Measurements from ENCODE around the gene LRP11. TPM values are rescaled to one million over a fixed set of nuclear protein-coding genes. Genes with fewer than 3 reads are reported as not detected.

Gene LRP11
- total and polyA plus RNA-seq, 3 donors from 2014 or later, result 16.8 to 44.7 (median 28.8) TPM

GRCh38 chr6:149843051-149843633, 21.0 kb downstream of the LRP11 start:
- Histone ChIP-seq H3K27ac (no peak overlapping the region), H3K36me3 (ENCODE audit: low read depth, missing control alignments) (no peaks in the 10 kb centered on the region), H3K9me3 (no peaks in the 10 kb centered on the region), H3K27me3 (no peaks in the 10 kb centered on the region), H3K4me1 (no peaks in the 10 kb centered on the region), H3K4me3 (no peak overlapping the region)
- intact Hi-C loops (cut with DNase I; ENCODE audit: low total_unique reads), result no loop called here
- 75 to 87% methylated on average over 4 to 10 of the region's 10 CpGs for WGBS, 2 donors
- TF ChIP-seq, protein P1, sequence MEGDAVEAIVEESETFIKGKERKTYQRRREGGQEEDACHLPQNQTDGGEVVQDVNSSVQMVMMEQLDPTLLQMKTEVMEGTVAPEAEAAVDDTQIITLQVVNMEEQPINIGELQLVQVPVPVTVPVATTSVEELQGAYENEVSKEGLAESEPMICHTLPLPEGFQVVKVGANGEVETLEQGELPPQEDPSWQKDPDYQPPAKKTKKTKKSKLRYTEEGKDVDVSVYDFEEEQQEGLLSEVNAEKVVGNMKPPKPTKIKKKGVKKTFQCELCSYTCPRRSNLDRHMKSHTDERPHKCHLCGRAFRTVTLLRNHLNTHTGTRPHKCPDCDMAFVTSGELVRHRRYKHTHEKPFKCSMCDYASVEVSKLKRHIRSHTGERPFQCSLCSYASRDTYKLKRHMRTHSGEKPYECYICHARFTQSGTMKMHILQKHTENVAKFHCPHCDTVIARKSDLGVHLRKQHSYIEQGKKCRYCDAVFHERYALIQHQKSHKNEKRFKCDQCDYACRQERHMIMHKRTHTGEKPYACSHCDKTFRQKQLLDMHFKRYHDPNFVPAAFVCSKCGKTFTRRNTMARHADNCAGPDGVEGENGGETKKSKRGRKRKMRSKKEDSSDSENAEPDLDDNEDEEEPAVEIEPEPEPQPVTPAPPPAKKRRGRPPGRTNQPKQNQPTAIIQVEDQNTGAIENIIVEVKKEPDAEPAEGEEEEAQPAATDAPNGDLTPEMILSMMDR (IDR thresholded peaks at IDR 0.05), result no peak
- TF ChIP-seq POLR2A (IDR thresholded peaks at IDR 0.05), result no peak
- no peak for DNase-seq

- no peak for DNase-seq
- intact Hi-C loops (cut with DNase I; ENCODE audit: low total_unique reads), result no loop called here
- Histone ChIP-seq H3K4me3 (no peak overlapping the region), H3K27me3 (no peaks in the 10 kb centered on the region), H3K27ac (no peak overlapping the region), H3K4me1 (no peaks in the 10 kb centered on the region), H3K36me3 (ENCODE audit: low read depth, missing control alignments) (no peaks in the 10 kb centered on the region), H3K9me3 (no peaks in the 10 kb centered on the region)
- 92 to 93% methylated on average over 7 of the region's 7 CpGs for WGBS, 2 donors
- TF ChIP-seq POLR2A (IDR thresholded peaks at IDR 0.05), result no peak
- TF ChIP-seq, protein P1 (IDR thresholded peaks at IDR 0.05), result no peak
Measured at GRCh38 chr6:149842331-149842730, 21.8 kb downstream of the LRP11 start.

GRCh38 chr6:149840345-149841075, 23.6 kb downstream of the LRP11 start:
- Histone ChIP-seq H3K4me1 (no peaks in the 10 kb centered on the region), H3K36me3 (ENCODE audit: low read depth, missing control alignments) (no peaks in the 10 kb centered on the region), H3K27me3 (no peaks in the 10 kb centered on the region), H3K9me3 (no peaks in the 10 kb centered on the region), H3K27ac (no peak overlapping the region), H3K4me3 (no peak overlapping the region)
- WGBS, 2 donors, result 63 to 70% methylated on average over 8 of the region's 8 CpGs
- TF ChIP-seq POLR2A (IDR thresholded peaks at IDR 0.05), result no peak
- TF ChIP-seq, protein P1 (IDR thresholded peaks at IDR 0.05), result peak in 1 of 3 experiments; percentile 27
- DNase-seq, result peak; percentile 70
- intact Hi-C loops (cut with DNase I; ENCODE audit: low total_unique reads), result no loop called here

GRCh38 chr6:149834513-149835481, 29.4 kb downstream of the LRP11 start:
- Histone ChIP-seq H3K36me3 (ENCODE audit: low read depth, missing control alignments) (no peaks in the 10 kb centered on the region), H3K4me1 (no peaks in the 10 kb centered on the region), H3K27ac (no peak overlapping the region), H3K4me3 (no peak overlapping the region), H3K9me3 (no peaks in the 10 kb centered on the region), H3K27me3 (no peaks in the 10 kb centered on the region)
- TF ChIP-seq, protein P1 (IDR thresholded peaks at IDR 0.05), result peak; percentile 88 to 94 (median 88)
- TF ChIP-seq POLR2A (IDR thresholded peaks at IDR 0.05), result no peak
- 62 to 69% methylated on average over 5 of the region's 5 CpGs for WGBS, 2 donors
- peak; percentile 83 for DNase-seq
- intact Hi-C loops (cut with DNase I; ENCODE audit: low total_unique reads), result loop anchor here (5.0 kb wide), 1 partner anchor 93 kb away; no protein-coding TSS in a partner anchor
